K562 (cell line): Measurements from ENCODE around the gene WDR91. TPM values are rescaled to one million over a fixed set of nuclear protein-coding genes. Genes with fewer than 3 reads are reported as not detected.

ENCODE experiments used
- ATAC-seq: fragments of 200-7000 bp; cut with Tn5 transposase; 3 replicates; pipeline ENCODE4 v1.9.1; 2020; ENCODE audit warnings: moderate library complexity
- BruUV-seq: library from RNA; stranded (reverse); fragments of 400-500 nt; replicated peaks from 2 replicates; lab custom pipeline; 2021; lab: Mats Ljungman, UMichigan
- CTCF ChIA-PET: fragments of 300-600 bp; formaldehyde crosslinking; extraction: SDS; loops from one replicate; lab custom pipeline; 2021; ENCODE audit warnings: low intra/inter-chr PET ratio; lab: Yijun Ruan, JAX
- POLR2A ChIA-PET: fragments of 300-600, 350-650 bp; sonication (Branson Sonifier 250); formaldehyde crosslinking; extraction: SDS; loops from one replicate; lab custom pipeline; 2021; ENCODE audit warnings: antibody characterized with exemption, inconsistent platforms; lab: Yijun Ruan, JAX
- DNase-seq, 4 experiments: peaks; one replicate each; pipeline versions ENCODE4 v3.0.0 to v3.0.0-alpha.2; 2011 to 2018; ENCODE audit warnings: low spot score in 3 of 4, mixed read lengths in 3 of 4; ENCODE audit errors: extremely low read depth in 1 of 4
- FAIRE-seq: peaks from 2 replicates; lab custom pipeline; 2011; peaks lifted over from hg19 to GRCh38; lab: Jason Lieb, UNC
- H2AFZ ChIP-seq: 2 replicates; pipeline ENCODE4 v1.6.0; 2011; ENCODE audit warnings: low read depth, low read length, control low read depth, inconsistent platforms
- H3K27ac ChIP-seq: fragments of 200-600 bp; 3 replicates; pipeline ENCODE4 v1.8.0; 2011; ENCODE audit warnings: low read depth, mild to moderate bottlenecking, control low read depth, inconsistent platforms, low read length, moderate library complexity, mixed read lengths; ENCODE audit errors: extremely low read depth
- H3K27me3 ChIP-seq, 2 experiments: fragments of 300-600 bp in 1 of 2; 2 replicates in 1 of 2; 3 replicates in 1 of 2; pipeline versions ENCODE4 v1.6.0 to v1.8.0; 2011; ENCODE audit warnings: inconsistent platforms in 2 of 2, low read length in 2 of 2, mild to moderate bottlenecking in 1 of 2, mixed read lengths in 1 of 2, moderate library complexity in 1 of 2; ENCODE audit not compliant: control insufficient read depth in 2 of 2, insufficient read depth in 2 of 2
- H3K36me3 ChIP-seq: fragments of 300-600 bp; 3 replicates; pipeline ENCODE4 v1.8.0; 2011; ENCODE audit warnings: mild to moderate bottlenecking, low read length, inconsistent platforms; ENCODE audit not compliant: control insufficient read depth, insufficient read depth
- H3K4me1 ChIP-seq, 2 experiments: fragments of 200-600 bp in 1 of 2; replicated peaks in 1 of 2; 2 replicates in 1 of 2; 3 replicates in 1 of 2; pipeline versions ENCODE4 v1.5.1 to v1.8.0; 2011; ENCODE audit warnings: inconsistent platforms in 2 of 2, low read length in 2 of 2, mild to moderate bottlenecking in 1 of 2, mixed read lengths in 1 of 2, moderate library complexity in 1 of 2; ENCODE audit not compliant: control insufficient read depth in 2 of 2, insufficient read depth in 2 of 2
- H3K4me2 ChIP-seq: 2 replicates; pipeline ENCODE4 v1.6.1; 2011; ENCODE audit warnings: low read length, control low read depth, inconsistent platforms, mixed read lengths; ENCODE audit not compliant: insufficient read depth
- H3K4me3 ChIP-seq: fragments of 200-600 bp; sonication (generic), shearing (Covaris generic); 2 replicates; pipeline ENCODE4 v1.5.1; 2016; ENCODE audit warnings: control low read depth, inconsistent platforms
- H3K79me2 ChIP-seq: fragments of 200-600 bp; 3 replicates; pipeline ENCODE4 v1.8.0; 2011; ENCODE audit warnings: low read length, inconsistent platforms; ENCODE audit not compliant: control insufficient read depth, insufficient read depth
- H3K9ac ChIP-seq, 2 experiments: 2 replicates each; pipeline versions ENCODE4 v1.6.0 to v1.6.1; 2011; ENCODE audit warnings: low read depth in 2 of 2, low read length in 2 of 2, control low read depth in 1 of 2, inconsistent platforms in 1 of 2, mild to moderate bottlenecking in 1 of 2, mixed read lengths in 1 of 2; ENCODE audit not compliant: insufficient read depth in 1 of 2
- H3K9me1 ChIP-seq: one replicate; pipeline ENCODE4 v1.6.0; 2011; ENCODE audit warnings: inconsistent platforms, mild to moderate bottlenecking, low read length, moderate library complexity; ENCODE audit not compliant: control insufficient read depth, insufficient read depth
- H3K9me3 ChIP-seq: replicated peaks from 2 replicates; pipeline ENCODE4 v1.5.1; 2011; ENCODE audit warnings: low read depth, low read length, inconsistent platforms; ENCODE audit not compliant: control insufficient read depth, insufficient read depth
- H4K20me1 ChIP-seq: replicated peaks from 2 replicates; pipeline ENCODE4 v1.6.1; 2011; ENCODE audit warnings: low read length, inconsistent platforms, mixed read lengths; ENCODE audit not compliant: control insufficient read depth, insufficient read depth
- FOXM1 ChIP-seq, 2 experiments: fragments of 450-650 bp in 1 of 2; sonication (generic) in 1 of 2; formaldehyde crosslinking in 1 of 2; IDR thresholded peaks; 2 replicates each; pipeline versions ENCODE4 v1.6.1 to v1.9.0; 2017 to 2022; ENCODE audit warnings: low read depth in 2 of 2, mild to moderate bottlenecking in 2 of 2, missing genetic modification reagents in 1 of 2, moderate library complexity in 1 of 2
- SNAPC5 ChIP-seq: fragments of 250-450 bp; sonication (Bioruptor Pico); IDR thresholded peaks from 2 replicates; pipeline ENCODE4 v1.8.0; 2021; ENCODE audit warnings: moderate library complexity, mild to moderate bottlenecking, inconsistent platforms
- ZBTB7A ChIP-seq: IDR thresholded peaks from 2 replicates; pipeline ENCODE4 v1.6.1; 2011; ENCODE audit warnings: low read depth, mild to moderate bottlenecking, low read length, moderate library complexity, borderline replicate concordance; ENCODE audit not compliant: control insufficient read depth
- ZFP30 ChIP-seq: fragments of 250-450 bp; sonication (Bioruptor Pico); IDR thresholded peaks from 2 replicates; pipeline ENCODE4 v1.8.0; 2022; ENCODE audit warnings: moderate library complexity, mild to moderate bottlenecking, inconsistent platforms, borderline replicate concordance
- ZNF766 ChIP-seq: fragments of 200-800 bp; sonication (Bioruptor generic); conservative IDR thresholded peaks from 2 replicates; pipeline ENCODE4 v1.6.1; 2016; ENCODE audit warnings: missing genetic modification characterization, missing compliant biosample characterization
- WGBS: fragments of 100-300 bp; shearing (Covaris generic); methylation state at CpG from one replicate; pipeline ENCODE4 v1.1.6; 2016; ENCODE audit warnings: low coverage, mixed read lengths; ENCODE audit not compliant: insufficient coverage; ENCODE audit errors: missing lambda C conversion rate; 5-methylcytosine and 5-hydroxymethylcytosine counted together
- in situ Hi-C: fragments of 300-500 bp; cut with MboI; formaldehyde crosslinking; loops from 4 replicates; pipeline ENCODE4 v1.15.0; 2018; ENCODE audit warnings: inconsistent platforms, mixed read lengths
- intact Hi-C: fragments of 100-400 bp; cut with micrococcal nuclease; formaldehyde crosslinking; loops from 2 replicates; pipeline ENCODE4 v1.14.2; 2022
- polyA plus RNA-seq, 8 experiments: library from polyadenylated mRNA; depleted of rRNA in 4 of 8; stranded (reverse) in 5 of 8; unstranded in 3 of 8; fragments of >200 nt; fragmentation: Nextera tagmentation in 2 of 8; fragmentation: Illumina TruSeq in 1 of 8; extraction: Ambion mirVana in 2 of 8; extraction: Trizol in 1 of 8; gene quantifications; 2 replicates each; pipeline versions ENCODE4 v1.2.1 to v1.2.3, GENCODE V29; 2011 to 2014; ENCODE audit warnings: inconsistent platforms in 1 of 8, missing spikeins in 1 of 8
- total RNA-seq, 7 experiments: library from RNA; depleted of rRNA in 6 of 7; stranded (reverse); fragments of >200 nt in 6 of 7; fragmentation: Illumina TruSeq in 2 of 7; extraction: Trizol in 2 of 7; gene quantifications; 2 replicates each; pipeline versions ENCODE4 v1.2.1 to v1.2.3, GENCODE V29; 2011 to 2021; ENCODE audit warnings: low replicate concordance in 1 of 7

Gene WDR91
- total and polyA plus RNA-seq, 9 of the 15 experiments (the other 6 are each of a cell fraction or from before 2014, with no cell fraction given): 1.9 to 18.2 (median 9.8) TPM

DNA sequence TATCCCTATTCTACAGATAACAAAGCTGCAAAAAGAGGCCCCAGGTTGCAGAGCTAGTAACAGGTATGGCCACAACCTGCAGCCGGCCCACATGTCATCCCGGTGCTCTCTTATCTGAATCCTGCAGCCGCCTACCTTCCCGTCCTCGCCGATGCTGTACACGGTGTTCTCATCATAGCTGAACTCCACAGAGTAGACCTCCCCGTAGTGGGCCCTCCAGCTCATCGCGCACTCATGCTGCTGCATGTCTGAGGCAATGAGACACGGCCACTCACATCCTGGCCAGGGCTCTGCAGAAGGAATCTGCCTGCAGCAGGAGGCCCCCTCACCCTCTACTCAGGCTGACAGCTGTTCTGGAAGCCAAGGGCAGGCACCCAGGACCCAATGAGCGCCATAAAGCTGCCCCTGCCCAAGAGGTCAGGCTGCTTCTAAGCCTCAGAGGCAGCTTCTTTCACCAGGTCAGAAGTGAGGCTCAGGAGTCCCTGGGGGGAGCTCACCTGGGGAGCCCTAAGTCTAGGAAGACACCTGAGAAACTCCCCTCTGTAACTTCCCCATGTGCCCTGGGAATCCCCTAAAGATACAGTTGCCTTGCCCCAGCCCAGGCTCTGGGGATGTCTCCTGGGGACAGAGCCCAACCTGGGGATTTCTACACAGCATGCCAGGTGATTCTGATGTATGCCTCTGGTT is 22.9 kb downstream of the WDR91 start:
- no peaks in the 10 kb centered on the region for H3K79me2 ChIP-seq
- H3K4me3 ChIP-seq: no peak overlapping the region
- H4K20me1 ChIP-seq: no peaks in the 10 kb centered on the region
- BruUV-seq: no TSS peak
- peaks cover 27% of the 10 kb centered on the region; the same call in 2 of the 3 replicates for H3K36me3 ChIP-seq
- H3K4me2 ChIP-seq: no peak overlapping the region
- DNase-seq: no peak
- peaks cover 5 to 6% of the 10 kb centered on the region in 2 experiments; a peak in 4 of 5 replicates for H3K4me1 ChIP-seq
- no peak for FAIRE-seq
- POLR2A ChIA-PET: interaction anchor here (0.6 to 2.4 kb wide), 7 partner anchors 9 to 539 kb away, joined by 3 to 9 read pairs (median 4); partner anchors contain the start of gene AGBL3
- no peak for ATAC-seq
- H3K9ac ChIP-seq: no peak overlapping the region
- WGBS: 61% methylated on average over 12 of the region's 12 CpGs
- TF ChIP-seq FOXM1 (IDR thresholded peaks at IDR 0.05; ENCODE audit: low read depth): no peak
- no peak for TF ChIP-seq FOXM1 (CRISPR knock-in tag; IDR thresholded peaks at IDR 0.05; ENCODE audit: low read depth)
- no peak for TF ChIP-seq ZFP30 (CRISPR knock-in tag)
- no peak for TF ChIP-seq ZNF766 (CRISPR knock-in tag)
- TF ChIP-seq ZBTB7A: no peak
- TF ChIP-seq SNAPC5: no peak
- TF ChIP-seq, all 486 proteins: peak for 0
- no peaks in the 10 kb centered on the region for H3K27me3 ChIP-seq
- H3K9me3 ChIP-seq: no peaks in the 10 kb centered on the region
- in situ Hi-C loops: no loop called here
- H3K27ac ChIP-seq: no peak overlapping the region
- H3K9me1 ChIP-seq: no peaks in the 10 kb centered on the region
- intact Hi-C loops: no loop called here
- H2AFZ ChIP-seq: no peak overlapping the region
- CTCF ChIA-PET: no interaction called here
